WTC11 (cell line): ENCODE data around the gene CACNG7. TPM values are rescaled to one million over a fixed set of nuclear protein-coding genes. Genes with fewer than 3 reads are reported as not detected.

Source experiments
- ATAC-seq: fragments of 200-7000 bp; cut with Tn5 transposase; 2 replicates; pipeline ENCODE4 v1.10.0; 2021; ENCODE audit warnings: mild to moderate bottlenecking, moderate library complexity
- CTCF ChIA-PET: fragments of 300-600 bp; sonication (Branson Sonifier 250); formaldehyde crosslinking; loops from one replicate; lab custom pipeline; 2021; ENCODE audit warnings: antibody characterized with exemption; lab: Charles Lee
- POLR2A ChIA-PET: fragments of 350-600 bp; sonication (Branson Sonifier 250); formaldehyde crosslinking; loops from one replicate; lab custom pipeline; 2021; ENCODE audit warnings: antibody characterized with exemption; lab: Charles Lee
- DNase-seq: peaks from one replicate; pipeline ENCODE4 v3.0.0; 2021; ENCODE audit warnings: low spot score
- H3K27ac Mint-ChIP-seq: 2 replicates; pipeline ENCODE4 v1.8.0; 2021; ENCODE audit warnings: mixed read lengths
- H3K27me3 Mint-ChIP-seq: 2 replicates; pipeline ENCODE4 v1.8.0; 2021; ENCODE audit warnings: low read depth, mild to moderate bottlenecking, moderate library complexity, mixed read lengths
- H3K36me3 Mint-ChIP-seq: 2 replicates; pipeline ENCODE4 v1.8.0; 2021; ENCODE audit warnings: mixed read lengths
- H3K4me1 Mint-ChIP-seq: 2 replicates; pipeline ENCODE4 v1.8.0; 2022; ENCODE audit warnings: mixed read lengths
- H3K4me3 Mint-ChIP-seq: 2 replicates; pipeline ENCODE4 v1.8.0; 2021; ENCODE audit warnings: mild to moderate bottlenecking, moderate library complexity, mixed read lengths
- H3K9me3 Mint-ChIP-seq: 2 replicates; pipeline ENCODE4 v1.8.0; 2021; ENCODE audit warnings: mixed read lengths
- EMX1 ChIP-seq: fragments of 250-450 bp; sonication (Bioruptor Pico); IDR thresholded peaks from 2 replicates; pipeline ENCODE4 v1.8.0; 2021; ENCODE audit warnings: mild to moderate bottlenecking
- ETV6 ChIP-seq: sonication (generic); formaldehyde crosslinking; IDR thresholded peaks from 2 replicates; pipeline ENCODE4 v1.8.1; 2022; ENCODE audit warnings: mild to moderate bottlenecking, missing genetic modification reagents
- GABPB1 ChIP-seq: sonication (generic); formaldehyde crosslinking; IDR thresholded peaks from 2 replicates; pipeline ENCODE4 v1.8.1; 2023; ENCODE audit warnings: mild to moderate bottlenecking, missing genetic modification reagents
- HMGA2 ChIP-seq: fragments of 250-450 bp; sonication (Bioruptor Pico); IDR thresholded peaks from 2 replicates; pipeline ENCODE4 v1.4.0; 2021; ENCODE audit warnings: mild to moderate bottlenecking, moderate library complexity
- JAZF1 ChIP-seq: fragments of 250-450 bp; sonication (Bioruptor Pico); IDR thresholded peaks from 2 replicates; pipeline ENCODE4 v1.9.0; 2021; ENCODE audit warnings: moderate library complexity, mild to moderate bottlenecking, inconsistent platforms
- KAT7 ChIP-seq: sonication (generic); formaldehyde crosslinking; IDR thresholded peaks from 2 replicates; pipeline ENCODE4 v1.8.1; 2023; ENCODE audit warnings: missing genetic modification reagents, mild to moderate bottlenecking, borderline replicate concordance
- NFE2L1 ChIP-seq: sonication (generic); formaldehyde crosslinking; IDR thresholded peaks from 2 replicates; pipeline ENCODE4 v1.8.1; 2023; ENCODE audit warnings: missing genetic modification reagents
- PRRX2 ChIP-seq: fragments of 250-450 bp; sonication (Bioruptor Pico); IDR thresholded peaks from 2 replicates; pipeline ENCODE4 v1.8.0; 2021; ENCODE audit warnings: mild to moderate bottlenecking
- SMAD4 ChIP-seq: sonication (generic); formaldehyde crosslinking; IDR thresholded peaks from 2 replicates; pipeline ENCODE4 v1.8.0; 2022; ENCODE audit warnings: mild to moderate bottlenecking, missing genetic modification reagents
- ZNF396 ChIP-seq: fragments of 250-450 bp; sonication (Bioruptor Pico); IDR thresholded peaks from 2 replicates; pipeline ENCODE4 v1.8.0; 2021; ENCODE audit warnings: mild to moderate bottlenecking, moderate library complexity, borderline replicate concordance
- ZNF416 ChIP-seq: fragments of 250-450 bp; sonication (Bioruptor Pico); IDR thresholded peaks from 2 replicates; pipeline ENCODE4 v1.9.0; 2021; ENCODE audit warnings: mild to moderate bottlenecking, inconsistent platforms
- total RNA-seq: library from RNA; stranded (reverse); gene quantifications from 3 replicates; pipeline ENCODE4 v1.2.3, GENCODE V29; 2021
- TF ChIP-seq, protein P1 (sequence below): fragments of 250-450 bp; sonication (Bioruptor Pico); IDR thresholded peaks from 2 replicates; pipeline ENCODE4 v1.9.0; 2021; ENCODE audit warnings: mild to moderate bottlenecking, borderline replicate concordance
- TF ChIP-seq, protein P2 (sequence below): sonication (generic); formaldehyde crosslinking; IDR thresholded peaks from 2 replicates; pipeline ENCODE4 v1.8.1; 2023; ENCODE audit warnings: mild to moderate bottlenecking, missing genetic modification reagents
- TF ChIP-seq, protein P3 (sequence below): sonication (generic); formaldehyde crosslinking; IDR thresholded peaks from 2 replicates; pipeline ENCODE4 v1.8.1; 2023; ENCODE audit warnings: mild to moderate bottlenecking, missing genetic modification reagents, moderate library complexity
- TF ChIP-seq, protein P4 (sequence below): sonication (generic); formaldehyde crosslinking; IDR thresholded peaks from 2 replicates; pipeline ENCODE4 v1.8.1; 2022; ENCODE audit warnings: low read depth, missing genetic modification reagents, borderline replicate concordance
- TF ChIP-seq, protein P5 (sequence below): sonication (generic); formaldehyde crosslinking; conservative IDR thresholded peaks from 2 replicates; pipeline ENCODE4 v1.8.1; 2023; ENCODE audit warnings: mild to moderate bottlenecking, low read depth, missing genetic modification reagents, moderate library complexity
- TF ChIP-seq, protein P6 (sequence below): sonication (generic); formaldehyde crosslinking; IDR thresholded peaks from 2 replicates; pipeline ENCODE4 v1.8.0; 2022; ENCODE audit warnings: mild to moderate bottlenecking, missing genetic modification reagents
- TF ChIP-seq, protein P7 (sequence below): fragments of 200-600 bp; IDR thresholded peaks from 2 replicates; pipeline ENCODE4 v1.8.0; 2022; ENCODE audit warnings: antibody characterized with exemption

CACNG7 gene
- total RNA-seq, 1 experiment from 2014 or later: 33.3 TPM

DNA sequence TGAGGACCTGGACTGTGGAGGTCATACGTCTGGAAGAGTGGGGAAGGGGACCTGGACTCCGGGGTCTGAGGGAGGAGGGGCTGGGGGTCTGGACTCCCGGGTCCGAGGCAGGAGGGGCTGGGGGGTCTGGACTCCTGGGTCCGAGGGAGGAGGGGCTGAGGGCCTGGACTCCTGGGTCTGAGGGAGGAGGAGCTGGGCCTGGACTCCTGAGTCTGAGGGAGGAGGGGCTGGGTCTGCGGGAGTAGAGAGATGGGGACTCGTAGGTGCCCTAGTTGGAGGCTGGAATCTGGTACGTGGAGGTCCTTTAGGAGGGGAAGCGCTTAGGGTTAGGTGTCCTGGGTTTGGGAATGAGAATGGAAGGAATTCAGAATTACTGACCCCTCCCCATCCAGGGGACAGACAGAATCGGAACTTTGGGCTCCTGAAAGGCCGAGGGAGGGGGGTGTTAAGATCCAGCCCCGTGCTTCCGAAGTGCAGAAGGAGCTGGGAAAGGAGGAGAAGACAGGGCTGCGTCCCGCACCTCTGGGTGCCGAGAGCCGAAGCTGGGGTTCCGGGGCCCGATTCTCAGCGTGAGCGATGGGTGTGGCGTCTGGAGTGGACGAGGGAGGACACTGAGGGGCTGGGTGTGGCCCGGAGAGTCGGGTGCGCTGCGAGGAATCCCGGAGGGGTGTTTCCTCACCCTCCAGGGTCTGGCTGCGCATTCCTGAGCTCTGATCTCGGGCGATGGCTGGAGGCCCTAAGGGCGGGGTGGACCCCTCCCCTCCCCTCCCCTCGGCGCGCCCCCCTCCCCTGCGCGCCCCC, 40.8 kb upstream of the CACNG7 start (continued):
- TF ChIP-seq, protein P1, sequence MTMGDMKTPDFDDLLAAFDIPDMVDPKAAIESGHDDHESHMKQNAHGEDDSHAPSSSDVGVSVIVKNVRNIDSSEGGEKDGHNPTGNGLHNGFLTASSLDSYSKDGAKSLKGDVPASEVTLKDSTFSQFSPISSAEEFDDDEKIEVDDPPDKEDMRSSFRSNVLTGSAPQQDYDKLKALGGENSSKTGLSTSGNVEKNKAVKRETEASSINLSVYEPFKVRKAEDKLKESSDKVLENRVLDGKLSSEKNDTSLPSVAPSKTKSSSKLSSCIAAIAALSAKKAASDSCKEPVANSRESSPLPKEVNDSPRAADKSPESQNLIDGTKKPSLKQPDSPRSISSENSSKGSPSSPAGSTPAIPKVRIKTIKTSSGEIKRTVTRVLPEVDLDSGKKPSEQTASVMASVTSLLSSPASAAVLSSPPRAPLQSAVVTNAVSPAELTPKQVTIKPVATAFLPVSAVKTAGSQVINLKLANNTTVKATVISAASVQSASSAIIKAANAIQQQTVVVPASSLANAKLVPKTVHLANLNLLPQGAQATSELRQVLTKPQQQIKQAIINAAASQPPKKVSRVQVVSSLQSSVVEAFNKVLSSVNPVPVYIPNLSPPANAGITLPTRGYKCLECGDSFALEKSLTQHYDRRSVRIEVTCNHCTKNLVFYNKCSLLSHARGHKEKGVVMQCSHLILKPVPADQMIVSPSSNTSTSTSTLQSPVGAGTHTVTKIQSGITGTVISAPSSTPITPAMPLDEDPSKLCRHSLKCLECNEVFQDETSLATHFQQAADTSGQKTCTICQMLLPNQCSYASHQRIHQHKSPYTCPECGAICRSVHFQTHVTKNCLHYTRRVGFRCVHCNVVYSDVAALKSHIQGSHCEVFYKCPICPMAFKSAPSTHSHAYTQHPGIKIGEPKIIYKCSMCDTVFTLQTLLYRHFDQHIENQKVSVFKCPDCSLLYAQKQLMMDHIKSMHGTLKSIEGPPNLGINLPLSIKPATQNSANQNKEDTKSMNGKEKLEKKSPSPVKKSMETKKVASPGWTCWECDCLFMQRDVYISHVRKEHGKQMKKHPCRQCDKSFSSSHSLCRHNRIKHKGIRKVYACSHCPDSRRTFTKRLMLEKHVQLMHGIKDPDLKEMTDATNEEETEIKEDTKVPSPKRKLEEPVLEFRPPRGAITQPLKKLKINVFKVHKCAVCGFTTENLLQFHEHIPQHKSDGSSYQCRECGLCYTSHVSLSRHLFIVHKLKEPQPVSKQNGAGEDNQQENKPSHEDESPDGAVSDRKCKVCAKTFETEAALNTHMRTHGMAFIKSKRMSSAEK: peak; percentile 88; the same call in 1 of the 2 replicates
- TF ChIP-seq ZNF416 (CRISPR knock-in tag): peak; percentile 86

DNA sequence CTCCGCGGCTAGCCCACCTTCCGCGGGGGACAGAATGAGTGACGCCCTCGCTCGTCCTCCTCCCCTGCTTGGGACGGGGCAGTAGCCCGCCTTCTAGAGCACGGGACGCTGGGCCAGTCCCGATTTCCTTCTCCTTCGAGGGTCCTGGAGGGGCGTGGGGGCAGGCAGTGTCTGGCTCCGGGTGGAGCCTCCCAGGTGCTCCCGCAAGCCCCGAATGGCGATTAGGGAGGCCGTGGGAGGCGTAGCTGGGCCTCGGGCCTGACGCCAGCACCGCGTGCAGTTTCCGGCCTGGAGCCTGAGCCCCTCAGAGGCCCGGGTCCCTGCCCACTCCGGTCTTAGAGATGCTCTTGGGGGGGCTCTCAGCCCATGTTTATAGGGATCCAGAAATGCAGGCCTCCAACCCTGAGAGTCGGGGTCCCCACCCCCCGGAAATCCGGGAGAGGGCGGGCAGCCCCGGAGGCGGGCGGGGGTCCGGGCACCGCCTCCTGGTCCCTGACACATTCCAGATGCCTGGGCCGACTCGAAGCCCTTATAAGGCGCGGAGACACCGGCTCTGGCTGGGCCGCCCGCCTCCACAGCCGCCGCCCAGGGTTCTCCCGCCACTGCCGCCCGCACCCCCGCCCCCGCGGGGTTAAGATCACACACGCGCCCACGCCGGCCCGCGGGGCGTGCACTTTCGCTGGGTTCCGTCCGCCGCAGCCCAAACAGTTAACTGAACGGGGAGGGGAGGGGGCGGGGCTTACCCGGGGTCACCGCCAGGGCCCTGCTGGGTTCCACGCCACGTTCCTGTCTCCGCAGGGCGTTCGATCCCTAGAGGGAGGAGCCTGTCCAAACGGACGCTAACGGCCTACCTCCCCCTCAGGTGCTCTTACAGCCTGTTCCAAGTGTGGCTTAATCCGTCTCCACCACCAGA, 39.9 kb upstream of the CACNG7 start:
- POLR2A ChIA-PET: interaction anchor here (0.5 to 4.1 kb wide), 11 partner anchors 7 to 167 kb away, joined by 3 to 43 read pairs (median 13); partner anchors contain the start of gene PRKCG
- Mint-ChIP-seq H3K27ac (peak overlapping the region; percentile 60; the same call in 1 of the 2 replicates), H3K27me3 (no peaks in the 10 kb centered on the region; the same call in 1 of the 2 replicates), H3K9me3 (no peaks in the 10 kb centered on the region), H3K4me1 (peaks cover 21% of the 10 kb centered on the region), H3K36me3 (peaks cover 24% of the 10 kb centered on the region), H3K4me3 (peak overlapping the region; percentile 93)
- ATAC-seq (peak; percentile 31), DNase-seq (peak; percentile 85)
- CTCF ChIA-PET: interaction anchor here (0.5 to 4.8 kb wide), 9 partner anchors 10 to 161 kb away, joined by 3 to 40 read pairs (median 16); partner anchors contain the start of gene PRKCG
- TF ChIP-seq ETV6 (CRISPR knock-in tag) (peak; percentile 8; the same call in 1 of the 2 replicates), GABPB1 (CRISPR knock-in tag) (no peak), EMX1 (no peak), PRRX2 (0 out of 2 replicates have a peak, but pooled peaks have one; percentile 34), ZNF396 (CRISPR knock-in tag) (no peak), SMAD4 (CRISPR knock-in tag) (no peak), HMGA2 (CRISPR knock-in tag) (0 out of 2 replicates have a peak, but pooled peaks have one; percentile 4), KAT7 (CRISPR knock-in tag) (no peak), NFE2L1 (no peak), JAZF1 (CRISPR knock-in tag) (no peak), ZNF416 (CRISPR knock-in tag) (peak; percentile 58; the same call in 1 of the 2 replicates)
- TF ChIP-seq, protein P2, sequence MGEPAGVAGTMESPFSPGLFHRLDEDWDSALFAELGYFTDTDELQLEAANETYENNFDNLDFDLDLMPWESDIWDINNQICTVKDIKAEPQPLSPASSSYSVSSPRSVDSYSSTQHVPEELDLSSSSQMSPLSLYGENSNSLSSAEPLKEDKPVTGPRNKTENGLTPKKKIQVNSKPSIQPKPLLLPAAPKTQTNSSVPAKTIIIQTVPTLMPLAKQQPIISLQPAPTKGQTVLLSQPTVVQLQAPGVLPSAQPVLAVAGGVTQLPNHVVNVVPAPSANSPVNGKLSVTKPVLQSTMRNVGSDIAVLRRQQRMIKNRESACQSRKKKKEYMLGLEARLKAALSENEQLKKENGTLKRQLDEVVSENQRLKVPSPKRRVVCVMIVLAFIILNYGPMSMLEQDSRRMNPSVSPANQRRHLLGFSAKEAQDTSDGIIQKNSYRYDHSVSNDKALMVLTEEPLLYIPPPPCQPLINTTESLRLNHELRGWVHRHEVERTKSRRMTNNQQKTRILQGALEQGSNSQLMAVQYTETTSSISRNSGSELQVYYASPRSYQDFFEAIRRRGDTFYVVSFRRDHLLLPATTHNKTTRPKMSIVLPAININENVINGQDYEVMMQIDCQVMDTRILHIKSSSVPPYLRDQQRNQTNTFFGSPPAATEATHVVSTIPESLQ (CRISPR knock-in tag): no peak
- TF ChIP-seq, protein P3, sequence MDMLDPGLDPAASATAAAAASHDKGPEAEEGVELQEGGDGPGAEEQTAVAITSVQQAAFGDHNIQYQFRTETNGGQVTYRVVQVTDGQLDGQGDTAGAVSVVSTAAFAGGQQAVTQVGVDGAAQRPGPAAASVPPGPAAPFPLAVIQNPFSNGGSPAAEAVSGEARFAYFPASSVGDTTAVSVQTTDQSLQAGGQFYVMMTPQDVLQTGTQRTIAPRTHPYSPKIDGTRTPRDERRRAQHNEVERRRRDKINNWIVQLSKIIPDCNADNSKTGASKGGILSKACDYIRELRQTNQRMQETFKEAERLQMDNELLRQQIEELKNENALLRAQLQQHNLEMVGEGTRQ (CRISPR knock-in tag): no peak
- TF ChIP-seq, protein P4, sequence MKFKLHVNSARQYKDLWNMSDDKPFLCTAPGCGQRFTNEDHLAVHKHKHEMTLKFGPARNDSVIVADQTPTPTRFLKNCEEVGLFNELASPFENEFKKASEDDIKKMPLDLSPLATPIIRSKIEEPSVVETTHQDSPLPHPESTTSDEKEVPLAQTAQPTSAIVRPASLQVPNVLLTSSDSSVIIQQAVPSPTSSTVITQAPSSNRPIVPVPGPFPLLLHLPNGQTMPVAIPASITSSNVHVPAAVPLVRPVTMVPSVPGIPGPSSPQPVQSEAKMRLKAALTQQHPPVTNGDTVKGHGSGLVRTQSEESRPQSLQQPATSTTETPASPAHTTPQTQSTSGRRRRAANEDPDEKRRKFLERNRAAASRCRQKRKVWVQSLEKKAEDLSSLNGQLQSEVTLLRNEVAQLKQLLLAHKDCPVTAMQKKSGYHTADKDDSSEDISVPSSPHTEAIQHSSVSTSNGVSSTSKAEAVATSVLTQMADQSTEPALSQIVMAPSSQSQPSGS: no peak
- TF ChIP-seq, protein P5, sequence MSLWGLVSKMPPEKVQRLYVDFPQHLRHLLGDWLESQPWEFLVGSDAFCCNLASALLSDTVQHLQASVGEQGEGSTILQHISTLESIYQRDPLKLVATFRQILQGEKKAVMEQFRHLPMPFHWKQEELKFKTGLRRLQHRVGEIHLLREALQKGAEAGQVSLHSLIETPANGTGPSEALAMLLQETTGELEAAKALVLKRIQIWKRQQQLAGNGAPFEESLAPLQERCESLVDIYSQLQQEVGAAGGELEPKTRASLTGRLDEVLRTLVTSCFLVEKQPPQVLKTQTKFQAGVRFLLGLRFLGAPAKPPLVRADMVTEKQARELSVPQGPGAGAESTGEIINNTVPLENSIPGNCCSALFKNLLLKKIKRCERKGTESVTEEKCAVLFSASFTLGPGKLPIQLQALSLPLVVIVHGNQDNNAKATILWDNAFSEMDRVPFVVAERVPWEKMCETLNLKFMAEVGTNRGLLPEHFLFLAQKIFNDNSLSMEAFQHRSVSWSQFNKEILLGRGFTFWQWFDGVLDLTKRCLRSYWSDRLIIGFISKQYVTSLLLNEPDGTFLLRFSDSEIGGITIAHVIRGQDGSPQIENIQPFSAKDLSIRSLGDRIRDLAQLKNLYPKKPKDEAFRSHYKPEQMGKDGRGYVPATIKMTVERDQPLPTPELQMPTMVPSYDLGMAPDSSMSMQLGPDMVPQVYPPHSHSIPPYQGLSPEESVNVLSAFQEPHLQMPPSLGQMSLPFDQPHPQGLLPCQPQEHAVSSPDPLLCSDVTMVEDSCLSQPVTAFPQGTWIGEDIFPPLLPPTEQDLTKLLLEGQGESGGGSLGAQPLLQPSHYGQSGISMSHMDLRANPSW (CRISPR knock-in tag): no peak
- TF ChIP-seq, protein P6, sequence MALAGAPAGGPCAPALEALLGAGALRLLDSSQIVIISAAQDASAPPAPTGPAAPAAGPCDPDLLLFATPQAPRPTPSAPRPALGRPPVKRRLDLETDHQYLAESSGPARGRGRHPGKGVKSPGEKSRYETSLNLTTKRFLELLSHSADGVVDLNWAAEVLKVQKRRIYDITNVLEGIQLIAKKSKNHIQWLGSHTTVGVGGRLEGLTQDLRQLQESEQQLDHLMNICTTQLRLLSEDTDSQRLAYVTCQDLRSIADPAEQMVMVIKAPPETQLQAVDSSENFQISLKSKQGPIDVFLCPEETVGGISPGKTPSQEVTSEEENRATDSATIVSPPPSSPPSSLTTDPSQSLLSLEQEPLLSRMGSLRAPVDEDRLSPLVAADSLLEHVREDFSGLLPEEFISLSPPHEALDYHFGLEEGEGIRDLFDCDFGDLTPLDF (CRISPR knock-in tag): no peak
- TF ChIP-seq, protein P7, sequence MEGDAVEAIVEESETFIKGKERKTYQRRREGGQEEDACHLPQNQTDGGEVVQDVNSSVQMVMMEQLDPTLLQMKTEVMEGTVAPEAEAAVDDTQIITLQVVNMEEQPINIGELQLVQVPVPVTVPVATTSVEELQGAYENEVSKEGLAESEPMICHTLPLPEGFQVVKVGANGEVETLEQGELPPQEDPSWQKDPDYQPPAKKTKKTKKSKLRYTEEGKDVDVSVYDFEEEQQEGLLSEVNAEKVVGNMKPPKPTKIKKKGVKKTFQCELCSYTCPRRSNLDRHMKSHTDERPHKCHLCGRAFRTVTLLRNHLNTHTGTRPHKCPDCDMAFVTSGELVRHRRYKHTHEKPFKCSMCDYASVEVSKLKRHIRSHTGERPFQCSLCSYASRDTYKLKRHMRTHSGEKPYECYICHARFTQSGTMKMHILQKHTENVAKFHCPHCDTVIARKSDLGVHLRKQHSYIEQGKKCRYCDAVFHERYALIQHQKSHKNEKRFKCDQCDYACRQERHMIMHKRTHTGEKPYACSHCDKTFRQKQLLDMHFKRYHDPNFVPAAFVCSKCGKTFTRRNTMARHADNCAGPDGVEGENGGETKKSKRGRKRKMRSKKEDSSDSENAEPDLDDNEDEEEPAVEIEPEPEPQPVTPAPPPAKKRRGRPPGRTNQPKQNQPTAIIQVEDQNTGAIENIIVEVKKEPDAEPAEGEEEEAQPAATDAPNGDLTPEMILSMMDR: no peak
